Fibroblast of lung (primary cell): ENCODE measurements around the gene BMERB1. TPM values are rescaled to one million over a fixed set of nuclear protein-coding genes. Genes with fewer than 3 reads are reported as not detected.
A peak's percentile ranks its signal among the peaks of the same experiment; 100 is the strongest.
"Not testable (repeated sequence)": the region's sequence is repeated elsewhere in the genome, so short reads cannot be mapped to it uniquely, and the experiment has no call there.

Experiments
- DNase-seq, 2 donors: peaks; one replicate each; pipeline versions ENCODE4 v3.0.0 to v3.0.0-alpha.2; 2010; ENCODE audit warnings: low read depth in 2 of 2
- H2AFZ ChIP-seq: 2 replicates; pipeline ENCODE4 v1.5.1; 2012; ENCODE audit warnings: low read length, control low read depth, inconsistent platforms
- H3K27ac ChIP-seq: 2 replicates; pipeline ENCODE4 v1.5.1; 2011; ENCODE audit warnings: low read length, control low read depth; ENCODE audit not compliant: insufficient read depth
- H3K27me3 ChIP-seq: 2 replicates; pipeline ENCODE4 v1.5.1; 2011; ENCODE audit warnings: mild to moderate bottlenecking, low read length; ENCODE audit not compliant: control insufficient read depth, insufficient read depth
- H3K36me3 ChIP-seq: 2 replicates; pipeline ENCODE4 v1.5.1; 2011; ENCODE audit warnings: low read length; ENCODE audit not compliant: control insufficient read depth, insufficient read depth
- H3K4me1 ChIP-seq: 2 replicates; pipeline ENCODE4 v1.5.1; 2011; ENCODE audit warnings: low read length; ENCODE audit not compliant: control insufficient read depth, insufficient read depth; ENCODE audit errors: extremely low read depth
- H3K4me2 ChIP-seq: 2 replicates; pipeline ENCODE4 v1.5.1; 2011; ENCODE audit warnings: low read length, control low read depth; ENCODE audit not compliant: insufficient read depth; ENCODE audit errors: extremely low read depth
- H3K4me3 ChIP-seq, 4 experiments: fragments of 200-600 bp in 1 of 4; sonication (generic) in 1 of 4; replicated peaks in 1 of 4; 2 replicates each; pipeline ENCODE4 v1.5.1; 2011 to 2016; ENCODE audit warnings: low read length in 4 of 4, low read depth in 3 of 4, mild to moderate bottlenecking in 3 of 4, control low read depth in 2 of 4, inconsistent platforms in 1 of 4, mixed read lengths in 1 of 4; ENCODE audit not compliant: insufficient read depth in 1 of 4; ENCODE audit errors: control extremely low read depth in 1 of 4
- H3K79me2 ChIP-seq: 2 replicates; pipeline ENCODE4 v1.5.1; 2012; ENCODE audit warnings: mild to moderate bottlenecking, low read length, inconsistent platforms; ENCODE audit not compliant: control insufficient read depth, insufficient read depth
- H3K9ac ChIP-seq: 2 replicates; pipeline ENCODE4 v1.5.1; 2011; ENCODE audit warnings: mild to moderate bottlenecking, low read length, control low read depth; ENCODE audit not compliant: insufficient read depth
- H3K9me3 ChIP-seq: 2 replicates; pipeline ENCODE4 v1.5.1; 2012; ENCODE audit warnings: low read depth, low read length; ENCODE audit not compliant: control insufficient read depth, insufficient read depth
- H4K20me1 ChIP-seq: 2 replicates; pipeline ENCODE4 v1.5.1; 2011; ENCODE audit warnings: low read length; ENCODE audit not compliant: control insufficient read depth, insufficient read depth; ENCODE audit errors: extremely low read depth
- EZH2 ChIP-seq: IDR thresholded peaks from 2 replicates; pipeline ENCODE4 v1.5.1; 2012; ENCODE audit warnings: low read length, control low read depth, mild to moderate bottlenecking; ENCODE audit errors: missing control alignments
- polyA plus RNA-seq, 2 donors: library from polyadenylated mRNA; depleted of rRNA in 1 of 2; stranded (reverse) in 1 of 2; unstranded in 1 of 2; fragments of >200 nt; gene quantifications; 2 replicates each; pipeline ENCODE4 v1.2.1, GENCODE V29; 2011 to 2012; ENCODE audit warnings: missing spikeins in 1 of 2
- total RNA-seq: library from RNA; depleted of rRNA; stranded (reverse); fragments of >200 nt; gene quantifications from 2 replicates; pipeline ENCODE4 v1.2.1, GENCODE V29; 2014
- TF ChIP-seq, protein P1 (sequence below), 2 donors: IDR thresholded peaks in 1 of 2; conservative IDR thresholded peaks in 1 of 2; 1 replicate in 1 of 2; 2 replicates in 1 of 2; pipeline ENCODE4 v1.5.1; 2011 to 2012; ENCODE audit warnings: low read length in 2 of 2, control low read depth in 1 of 2, inconsistent platforms in 1 of 2, low read depth in 1 of 2, mild to moderate bottlenecking in 1 of 2

BMERB1 gene
- total and polyA plus RNA-seq, 2 donors (not counting 1 experiment from before 2014, with no cell fraction given): 39.1 to 46.0 TPM

DNA sequence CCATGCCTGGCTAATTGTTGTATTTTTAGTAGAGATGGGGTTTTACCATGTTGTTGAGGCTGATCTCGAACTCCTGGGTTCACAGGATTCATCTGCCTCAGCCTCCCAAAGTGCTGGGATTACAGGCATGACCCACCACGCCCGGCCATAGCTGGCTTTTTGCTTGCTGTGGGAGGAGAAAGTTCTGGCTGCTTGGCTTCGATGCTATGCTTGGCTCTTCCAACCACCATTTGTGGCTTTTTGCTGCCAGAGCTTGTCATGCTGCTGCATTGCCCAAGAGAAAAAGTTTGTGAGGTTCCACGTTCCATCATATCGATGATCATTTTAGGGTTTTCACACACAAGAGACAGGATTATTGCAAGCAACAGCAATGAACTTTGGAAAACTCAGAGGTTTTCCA is 16.2 kb downstream of the BMERB1 start:
- Histone ChIP-seq H2AFZ (no peak overlapping the region), H3K4me1 (no peaks in the 10 kb centered on the region), H3K9ac (no peak overlapping the region), H3K4me2 (no peak overlapping the region), H3K4me3 (no peak overlapping the region), H3K36me3 (no peaks in the 10 kb centered on the region), H3K27me3 (no peaks in the 10 kb centered on the region), H3K79me2 (no peaks in the 10 kb centered on the region), H3K27ac (no peak overlapping the region), H4K20me1 (no peaks in the 10 kb centered on the region), H3K9me3 (no peaks in the 10 kb centered on the region)
- DNase-seq: no peak
- no peak for TF ChIP-seq EZH2
- TF ChIP-seq, protein P1, sequence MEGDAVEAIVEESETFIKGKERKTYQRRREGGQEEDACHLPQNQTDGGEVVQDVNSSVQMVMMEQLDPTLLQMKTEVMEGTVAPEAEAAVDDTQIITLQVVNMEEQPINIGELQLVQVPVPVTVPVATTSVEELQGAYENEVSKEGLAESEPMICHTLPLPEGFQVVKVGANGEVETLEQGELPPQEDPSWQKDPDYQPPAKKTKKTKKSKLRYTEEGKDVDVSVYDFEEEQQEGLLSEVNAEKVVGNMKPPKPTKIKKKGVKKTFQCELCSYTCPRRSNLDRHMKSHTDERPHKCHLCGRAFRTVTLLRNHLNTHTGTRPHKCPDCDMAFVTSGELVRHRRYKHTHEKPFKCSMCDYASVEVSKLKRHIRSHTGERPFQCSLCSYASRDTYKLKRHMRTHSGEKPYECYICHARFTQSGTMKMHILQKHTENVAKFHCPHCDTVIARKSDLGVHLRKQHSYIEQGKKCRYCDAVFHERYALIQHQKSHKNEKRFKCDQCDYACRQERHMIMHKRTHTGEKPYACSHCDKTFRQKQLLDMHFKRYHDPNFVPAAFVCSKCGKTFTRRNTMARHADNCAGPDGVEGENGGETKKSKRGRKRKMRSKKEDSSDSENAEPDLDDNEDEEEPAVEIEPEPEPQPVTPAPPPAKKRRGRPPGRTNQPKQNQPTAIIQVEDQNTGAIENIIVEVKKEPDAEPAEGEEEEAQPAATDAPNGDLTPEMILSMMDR (conservative IDR thresholded peaks at IDR 0.05 in 1 of 2, IDR thresholded peaks at IDR 0.05 in 1 of 2; ENCODE audit: low read depth in 1 of 2, low read length in 2 of 2): no peak

DNA sequence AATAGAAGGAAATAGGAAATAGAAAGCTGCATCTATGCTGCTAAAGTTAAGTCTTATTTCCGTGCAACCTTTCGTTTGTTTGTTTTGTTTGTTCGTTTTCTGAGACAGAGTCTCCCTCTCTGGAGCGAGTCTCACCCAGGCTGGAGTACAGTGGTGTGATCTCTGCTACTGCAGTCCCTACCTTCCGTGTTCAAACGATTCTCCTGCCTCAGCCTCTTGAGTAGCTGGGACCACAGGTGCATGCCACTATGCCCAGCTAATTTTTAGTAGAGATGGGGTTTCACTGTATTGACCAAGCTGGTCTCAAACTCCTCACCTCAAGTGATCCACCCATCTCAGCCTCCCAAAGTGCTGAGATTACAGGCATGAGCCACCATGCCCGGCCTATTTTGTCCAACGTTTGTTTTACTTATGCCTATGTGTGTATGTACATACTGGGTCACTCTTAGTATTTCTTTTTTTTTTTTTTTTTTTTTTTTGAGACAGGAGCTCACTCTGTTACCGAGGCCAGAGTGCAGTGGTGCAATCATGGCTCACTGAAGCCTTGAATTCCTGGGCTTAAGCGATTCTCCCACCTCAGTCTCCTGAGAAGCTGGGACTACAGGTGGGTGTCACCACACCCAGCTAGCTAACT is 16.8 kb downstream of the BMERB1 start:
- no peak for TF ChIP-seq EZH2
- TF ChIP-seq, protein P1 (conservative IDR thresholded peaks at IDR 0.05 in 1 of 2, IDR thresholded peaks at IDR 0.05 in 1 of 2; ENCODE audit: low read depth in 1 of 2, low read length in 2 of 2): no peak
- Histone ChIP-seq H3K4me2 (no peak overlapping the region), H3K4me3 (no peak overlapping the region), H3K36me3 (no peaks in the 10 kb centered on the region), H3K9me3 (no peaks in the 10 kb centered on the region), H2AFZ (no peak overlapping the region), H3K27ac (no peak overlapping the region), H3K9ac (no peak overlapping the region), H3K27me3 (no peaks in the 10 kb centered on the region), H4K20me1 (no peaks in the 10 kb centered on the region), H3K79me2 (no peaks in the 10 kb centered on the region), H3K4me1 (no peaks in the 10 kb centered on the region)
- no peak for DNase-seq

DNA sequence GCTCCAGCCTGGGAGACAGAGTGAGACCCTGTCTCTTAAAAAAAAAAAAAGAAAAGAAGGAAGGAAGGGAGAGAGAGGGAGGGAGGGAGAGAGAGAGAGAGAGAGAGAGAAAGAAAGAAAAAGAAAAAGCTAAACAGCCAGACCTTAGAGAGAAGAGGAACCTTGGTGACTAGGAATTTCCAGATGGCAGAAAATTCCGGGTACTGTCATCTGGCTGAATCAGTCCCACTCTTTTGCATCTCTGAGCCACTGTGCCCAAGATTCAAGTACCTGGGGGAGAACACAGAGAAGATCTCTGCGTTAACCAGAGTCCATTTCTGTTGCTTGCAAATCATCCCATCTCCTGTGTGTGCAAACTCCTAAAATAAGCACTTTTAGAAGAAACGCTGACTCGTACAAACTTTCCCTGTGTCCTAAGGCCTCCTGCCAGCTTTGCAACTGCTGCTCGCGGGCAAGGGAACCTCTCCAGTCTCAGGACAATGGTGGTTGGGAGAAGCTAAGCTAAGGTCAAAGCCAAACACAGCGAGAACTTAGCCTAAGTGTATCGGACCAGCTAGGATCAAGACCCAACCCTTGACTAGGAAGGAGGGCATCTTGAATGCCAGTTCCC is 18.0 kb downstream of the BMERB1 start:
- Histone ChIP-seq H3K27ac (no peak overlapping the region), H3K9me3 (no peaks in the 10 kb centered on the region), H3K36me3 (no peaks in the 10 kb centered on the region), H3K9ac (no peak overlapping the region), H4K20me1 (no peaks in the 10 kb centered on the region), H2AFZ (no peak overlapping the region), H3K79me2 (no peaks in the 10 kb centered on the region), H3K4me2 (no peak overlapping the region), H3K4me1 (no peaks in the 10 kb centered on the region), H3K27me3 (no peaks in the 10 kb centered on the region), H3K4me3 (no peak overlapping the region)
- TF ChIP-seq, protein P1 (conservative IDR thresholded peaks at IDR 0.05 in 1 of 2, IDR thresholded peaks at IDR 0.05 in 1 of 2; ENCODE audit: low read depth in 1 of 2, low read length in 2 of 2): no peak
- no peak for TF ChIP-seq EZH2
- peak in 1 of 2 donors; percentile 9 for DNase-seq

DNA sequence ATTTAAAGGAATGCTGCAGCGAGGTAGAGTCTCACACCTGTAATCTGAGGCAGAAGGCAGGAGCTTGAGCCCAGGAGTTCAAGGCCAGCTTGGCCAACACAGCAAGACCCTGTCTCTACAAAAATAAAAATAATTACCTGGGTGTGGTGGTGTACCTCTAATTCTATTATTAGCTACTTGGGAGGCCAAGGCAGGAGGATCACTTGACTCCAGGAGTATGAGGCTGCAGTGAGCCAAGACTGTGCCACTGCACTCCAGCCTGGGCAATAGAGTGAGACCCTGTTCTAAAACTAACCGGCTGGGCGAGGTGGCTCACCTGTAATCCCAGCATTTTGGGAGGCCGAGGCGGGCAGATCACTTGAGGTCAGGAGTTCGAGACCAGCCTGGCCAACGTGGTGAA is 18.9 kb downstream of the BMERB1 start:
- H3K79me2 ChIP-seq, DNase-seq, H3K36me3 ChIP-seq, H2AFZ ChIP-seq, H3K9ac ChIP-seq, H3K4me2 ChIP-seq, H4K20me1 ChIP-seq, H3K9me3 ChIP-seq, H3K4me3 ChIP-seq, H3K4me1 ChIP-seq, H3K27me3 ChIP-seq, H3K27ac ChIP-seq: not testable (repeated sequence)
